GM13976 (cell line): ENCODE results near the gene RPL12.

Experiments used
- DNase-seq: peaks from one replicate; pipeline ENCODE4 v3.0.0; 2012; ENCODE audit warnings: low spot score
- CTCF ChIP-seq: IDR thresholded peaks from 2 replicates; pipeline ENCODE4 v1.5.1; 2012; ENCODE audit warnings: borderline replicate concordance, mild to moderate bottlenecking; ENCODE audit not compliant: insufficient read depth; ENCODE audit errors: extremely low read depth, missing control alignments, control extremely low read depth
- in situ Hi-C: fragments of 300-500 bp; cut with MboI; formaldehyde crosslinking; loops from one replicate; pipeline ENCODE4 v1.12.0; 2022; ENCODE audit warnings: low sequenced_read_pairs, mixed read lengths, inconsistent platforms; ENCODE audit not compliant: unreplicated experiment

The RPL12 gene

GRCh38 chr9:127411122-127411521 is 40.1 kb downstream of the RPL12 start:
- no peak for DNase-seq
- no peak for TF ChIP-seq CTCF
- in situ Hi-C loops = loop anchor here (25.0 kb wide), 1 partner anchor 474 kb away; no protein-coding TSS in a partner anchor

GRCh38 chr9:127407492-127407843 is 43.7 kb downstream of the RPL12 start:
- in situ Hi-C loops = loop anchor here (25.0 kb wide), 1 partner anchor 470 kb away; no protein-coding TSS in a partner anchor
- DNase-seq = no peak
- TF ChIP-seq CTCF = no peak

- DNase-seq = no peak
- TF ChIP-seq CTCF = no peak
- in situ Hi-C loops = loop anchor here (25.0 kb wide), 1 partner anchor 470 kb away; no protein-coding TSS in a partner anchor
Observed at GRCh38 chr9:127406799-127407491, 44.3 kb downstream of the RPL12 start.

GRCh38 chr9:127405344-127406125 is 45.7 kb downstream of the RPL12 start:
- no peak for DNase-seq
- TF ChIP-seq CTCF = no peak
- in situ Hi-C loops = loop anchor here (25.0 kb wide), 1 partner anchor 468 kb away; no protein-coding TSS in a partner anchor

- DNase-seq = no peak
Observed at GRCh38 chr9:127404631-127405030, 46.6 kb downstream of the RPL12 start.

More at GRCh38 chr9:127404631-127405030, 46.6 kb downstream of the RPL12 start:
- no peak for TF ChIP-seq CTCF
- in situ Hi-C loops = loop anchor here (25.0 kb wide), 1 partner anchor 467 kb away; no protein-coding TSS in a partner anchor
